Embryonic facial prominence (tissue), 1 donor: ENCODE data around the gene NEK8.
"Not testable (repeated sequence)": the region's sequence is repeated elsewhere in the genome, so short reads cannot be mapped to it uniquely, and the experiment has no call there.

ENCODE experiments used
- DNase-seq: peaks from one replicate; pipeline ENCODE4 v3.0.0-alpha.2; 2016; ENCODE audit errors: extremely low spot score

NEK8 gene

DNA sequence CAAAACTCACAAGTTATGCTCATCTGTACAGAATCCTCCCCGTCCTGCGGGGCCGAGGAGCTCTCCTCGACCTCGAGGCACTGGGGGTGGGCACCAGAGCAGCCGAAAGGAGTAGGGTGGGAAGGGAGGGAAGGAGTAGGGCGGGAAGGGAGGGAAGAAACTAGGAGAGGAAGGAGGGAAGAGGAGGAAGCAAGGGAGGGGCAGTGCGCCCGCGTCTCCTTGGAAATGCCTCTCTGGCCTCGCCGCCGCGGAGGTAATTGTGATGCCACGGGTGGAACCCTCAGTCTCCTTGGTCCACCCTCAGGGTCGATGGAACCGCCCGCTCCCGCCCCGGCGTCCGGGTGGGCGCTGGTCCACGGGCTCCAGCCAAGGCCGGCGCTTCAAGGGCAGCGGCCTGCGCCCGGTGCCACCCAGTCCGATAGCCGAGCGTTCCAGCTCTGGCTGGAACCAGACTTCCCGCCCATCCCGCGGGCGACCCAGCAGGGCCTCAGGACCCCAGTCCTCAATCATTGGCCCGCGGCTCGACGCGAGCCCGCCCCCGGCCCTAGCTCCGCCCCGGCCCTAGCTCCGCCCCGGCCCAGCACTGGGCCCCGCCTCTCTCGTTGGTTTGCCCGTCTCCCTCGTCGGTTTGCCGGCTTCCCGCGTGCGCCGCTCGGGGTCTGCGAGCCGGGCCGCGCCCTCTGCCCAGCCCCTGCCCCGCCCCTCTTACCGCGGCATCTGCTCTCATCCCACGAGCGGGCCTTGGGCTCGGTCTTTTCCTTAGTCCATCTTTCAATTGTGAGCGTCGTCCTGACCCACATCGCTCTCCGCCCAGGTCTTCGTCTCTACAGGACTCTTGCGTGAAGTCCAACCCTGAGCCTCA is 17.5 kb upstream of the NEK8 start:
- DNase-seq = peak; percentile 88

DNA sequence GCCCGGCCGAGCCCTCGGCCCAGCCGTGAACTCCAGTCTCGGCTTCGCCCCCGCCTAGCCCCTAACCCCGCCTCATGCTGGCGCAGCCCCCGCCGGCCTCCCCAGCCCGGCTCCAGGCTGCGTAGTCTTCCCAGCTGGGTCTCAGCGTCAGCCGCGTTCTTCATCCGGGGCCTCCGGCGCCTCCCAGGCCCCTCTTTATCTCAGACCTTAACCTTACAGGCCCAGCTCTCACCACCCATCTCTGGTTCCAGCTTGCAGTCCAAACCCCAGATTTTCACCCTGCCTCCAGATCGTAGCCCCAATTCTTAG is 16.9 kb upstream of the NEK8 start, which contains the start of gene PROCA1:
Gene PROCA1, minus strand, starts transcription at position 166 of the 309 bp plus-strand sequence. CDS start 228 bp downstream, outside the sequence.
- no peak for DNase-seq

DNA sequence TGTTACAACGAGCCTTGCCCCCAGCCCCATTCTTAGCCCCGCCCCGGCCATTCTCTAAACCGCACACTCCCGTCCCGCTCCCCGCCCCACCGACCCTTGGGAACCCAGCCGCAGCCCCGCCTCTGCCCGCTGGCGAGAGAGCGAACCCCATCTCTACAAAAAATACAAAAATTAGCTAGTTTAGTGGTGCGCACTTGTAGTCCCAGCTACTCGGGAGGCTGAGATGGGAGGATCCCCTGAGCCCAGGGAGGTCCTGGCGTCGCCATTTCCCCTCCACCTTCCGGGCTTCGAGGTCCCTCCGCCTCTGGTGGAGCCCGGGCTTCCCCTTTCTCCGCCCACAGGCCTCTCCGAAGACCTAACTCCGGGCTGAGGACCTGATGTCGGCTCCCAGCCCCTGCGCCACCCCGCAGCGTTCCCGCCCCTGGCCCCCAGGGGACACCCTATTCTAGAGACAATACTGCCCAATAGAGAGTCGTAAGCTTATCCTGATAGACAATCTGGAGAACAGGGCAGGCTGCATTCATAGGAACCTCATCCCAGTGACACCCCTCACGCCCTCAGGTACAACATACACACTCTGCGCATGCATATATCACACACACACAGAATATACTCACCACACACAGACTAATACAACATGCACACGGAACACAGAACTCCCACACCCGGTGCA is 16.4 kb upstream of the NEK8 start:
- no peak for DNase-seq

DNA sequence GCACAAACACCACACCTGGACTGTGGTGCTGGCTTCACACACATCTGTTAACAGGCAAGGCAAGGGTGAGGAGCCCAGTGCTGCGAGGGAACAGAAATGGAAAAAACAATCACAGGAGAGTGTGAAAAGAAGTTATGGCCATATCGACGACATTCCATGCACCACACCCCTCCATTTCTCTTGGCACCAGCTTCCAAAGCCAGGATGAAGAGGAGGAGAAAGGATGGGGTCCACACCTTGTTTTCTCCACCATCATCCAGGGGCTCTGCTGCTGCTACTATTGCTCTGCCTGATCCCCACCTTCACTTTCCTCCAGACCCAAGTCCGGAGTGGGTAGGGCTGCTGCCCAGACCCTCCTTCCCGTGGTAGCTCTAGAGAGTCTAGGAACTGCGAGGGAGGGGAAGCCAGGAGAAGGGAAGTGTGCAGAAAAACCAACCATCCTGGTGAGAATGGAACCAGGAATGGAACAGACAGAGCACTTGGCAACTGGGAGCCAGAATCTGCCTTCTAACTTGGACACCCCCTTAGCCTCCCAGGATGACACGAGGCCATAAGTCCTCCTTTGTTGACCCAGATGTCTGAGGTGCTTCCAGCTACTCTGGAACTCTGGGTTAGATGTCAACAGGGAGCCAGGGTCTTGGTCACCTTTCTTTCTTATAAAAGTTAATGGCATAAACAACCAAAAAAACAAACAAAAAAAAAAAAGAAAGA is 15.7 kb upstream of the NEK8 start:
- DNase-seq = no peak

DNA sequence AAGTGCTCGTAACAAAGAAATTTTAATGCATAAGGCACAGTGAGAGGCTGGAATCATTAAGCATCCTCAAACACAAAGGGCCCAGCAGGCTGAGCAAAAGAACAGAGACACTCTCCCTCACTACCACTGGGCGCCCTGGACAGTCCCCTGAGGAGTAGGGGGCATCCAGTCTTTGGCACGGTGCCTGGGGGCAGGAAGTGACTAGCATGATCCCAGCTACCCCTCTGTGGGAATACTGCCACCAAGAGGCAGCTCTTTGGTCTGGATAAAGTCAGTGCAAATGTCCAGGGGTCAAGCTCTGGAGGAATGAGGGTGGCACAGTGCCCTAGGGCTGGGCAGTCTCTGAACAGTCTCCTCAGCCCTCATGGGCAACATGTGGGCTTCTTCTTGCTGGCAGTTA is 14.3 kb upstream of the NEK8 start:
- no peak for DNase-seq

DNA sequence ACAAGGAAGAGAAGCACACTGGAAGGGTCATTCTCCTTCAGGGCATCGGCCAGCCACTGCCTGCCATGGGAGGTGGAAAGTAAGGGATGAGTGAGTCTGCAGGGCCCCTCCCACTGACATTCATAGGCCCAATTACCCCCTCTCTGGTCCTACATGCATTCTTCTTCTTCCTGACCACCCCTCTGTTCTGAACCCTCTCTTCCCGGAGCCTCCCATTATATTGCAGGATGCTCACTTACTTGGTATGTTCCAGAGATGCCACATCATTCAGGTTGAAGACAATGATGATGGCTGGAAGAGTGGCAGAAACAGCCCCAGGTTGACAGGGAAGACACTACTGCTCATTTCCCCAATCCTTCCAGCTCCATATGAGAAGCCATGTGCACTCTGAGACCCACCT is 13.4 kb upstream of the NEK8 start:
- DNase-seq = no peak

DNA sequence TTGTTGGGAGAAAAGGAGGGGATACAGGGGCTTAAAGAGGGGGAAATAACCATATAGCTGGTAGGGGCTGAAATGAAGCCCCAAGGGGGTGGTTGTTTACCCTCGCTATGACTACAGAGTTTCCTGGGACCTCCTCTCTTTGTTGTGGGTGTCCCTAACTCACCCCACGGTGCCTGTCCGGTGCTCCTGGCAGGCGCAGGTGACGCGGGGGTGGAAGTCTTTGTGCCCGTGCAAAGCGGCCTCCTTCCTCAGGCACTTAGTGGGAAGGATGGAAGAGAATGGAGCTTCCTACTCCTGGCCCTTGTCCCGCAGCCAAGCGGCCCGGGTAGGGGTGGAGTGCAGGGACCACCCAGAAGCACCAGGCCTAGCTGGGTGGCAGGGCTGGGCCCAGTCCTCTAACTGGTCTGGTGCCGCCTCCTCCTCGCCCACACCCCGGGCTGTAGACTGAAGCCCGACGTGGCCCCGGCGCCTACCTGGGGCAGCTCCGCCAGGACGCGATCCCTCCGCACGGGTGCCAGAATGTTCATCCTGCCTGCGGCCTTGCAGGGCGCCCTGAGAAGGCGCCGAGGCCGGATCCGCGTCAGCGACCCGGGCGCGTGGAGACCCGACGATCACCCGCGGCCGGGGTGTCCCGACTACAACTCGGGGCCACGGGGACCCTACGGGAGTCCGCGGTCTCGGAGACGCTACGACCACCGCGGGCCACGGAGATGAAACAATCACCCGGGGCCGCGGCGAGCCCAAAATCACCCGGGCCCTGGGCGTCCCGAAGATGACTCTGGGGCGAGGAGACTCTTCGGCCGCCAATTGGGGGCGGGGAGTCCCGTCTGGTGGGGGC is 11.6 kb upstream of the NEK8 start:
- no peak for DNase-seq

DNA sequence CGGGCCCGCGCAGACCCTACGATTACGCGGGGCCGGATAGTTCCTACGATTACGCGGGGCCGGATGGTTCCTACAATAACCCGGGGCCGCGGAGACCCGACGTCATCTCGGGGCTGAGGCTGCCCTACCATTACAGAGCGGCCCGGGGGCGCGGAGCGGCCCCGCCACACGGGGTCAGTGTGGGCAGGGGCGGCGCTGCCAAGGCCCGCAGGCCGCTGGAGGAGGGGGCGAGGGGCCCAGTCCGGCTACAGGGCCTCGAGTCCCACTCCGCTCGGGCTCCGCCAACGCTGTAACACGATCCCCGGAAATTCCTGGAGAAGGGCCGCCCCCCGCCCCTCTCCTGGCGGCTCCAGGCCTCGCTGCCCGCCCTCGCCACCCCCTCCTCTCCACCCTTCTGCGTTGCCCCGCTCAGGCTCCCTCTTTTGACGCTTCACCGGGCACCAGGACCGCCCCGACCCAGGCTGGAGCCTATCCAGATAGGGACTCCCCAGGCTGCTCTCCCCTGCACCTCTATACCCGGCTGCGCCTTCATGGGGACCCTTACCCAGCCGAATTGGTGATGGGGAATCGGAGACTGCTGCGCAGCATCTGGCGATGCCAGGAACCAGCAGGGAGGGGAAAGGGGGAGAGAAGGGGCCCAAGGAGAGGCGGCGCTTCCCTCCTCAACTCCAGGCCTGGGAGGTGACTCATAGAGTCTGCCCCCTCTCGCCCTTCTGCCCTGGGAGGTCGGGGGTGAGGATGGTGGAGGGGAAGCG is 10.8 kb upstream of the NEK8 start, which contains the start of gene RAB34:
Gene RAB34, minus strand, starts transcription at position 291 of the 755 bp plus-strand sequence. CDS start 602 bp downstream, outside the sequence.
- peak; percentile 90 for DNase-seq

DNA sequence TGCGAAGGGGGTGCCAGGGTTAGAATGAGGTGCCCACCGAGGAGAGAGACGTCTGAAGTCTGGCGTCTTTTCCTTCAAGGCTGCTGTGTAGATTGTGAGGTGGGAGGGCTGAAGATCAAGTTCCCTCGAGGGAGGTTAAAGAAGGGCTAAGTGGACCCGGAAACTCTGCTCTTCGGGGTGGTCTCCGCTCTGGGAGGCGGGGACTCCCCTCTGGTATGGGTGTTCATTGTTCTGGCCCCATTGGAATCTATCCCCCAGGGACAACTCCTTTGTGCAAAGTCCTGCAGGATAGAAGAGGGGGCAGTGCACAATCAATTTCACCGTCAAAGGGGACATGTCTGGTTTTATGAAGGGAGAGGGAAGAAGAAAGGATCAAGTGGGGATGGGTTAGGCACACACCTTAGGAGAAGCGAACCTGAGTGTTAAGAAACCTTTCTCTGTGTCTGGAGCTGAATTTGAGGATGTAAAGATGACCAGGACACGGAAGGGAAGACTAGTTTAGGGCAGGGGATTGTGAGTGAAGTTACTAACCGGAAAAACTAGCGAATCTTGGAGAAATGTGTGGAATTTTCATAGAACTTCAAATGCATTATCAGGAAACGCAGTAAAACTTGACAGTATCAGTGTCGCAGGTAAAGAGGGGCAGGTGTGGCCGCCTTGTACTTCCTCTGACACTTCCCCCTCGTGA is 10.1 kb upstream of the NEK8 start:
- no peak for DNase-seq

DNA sequence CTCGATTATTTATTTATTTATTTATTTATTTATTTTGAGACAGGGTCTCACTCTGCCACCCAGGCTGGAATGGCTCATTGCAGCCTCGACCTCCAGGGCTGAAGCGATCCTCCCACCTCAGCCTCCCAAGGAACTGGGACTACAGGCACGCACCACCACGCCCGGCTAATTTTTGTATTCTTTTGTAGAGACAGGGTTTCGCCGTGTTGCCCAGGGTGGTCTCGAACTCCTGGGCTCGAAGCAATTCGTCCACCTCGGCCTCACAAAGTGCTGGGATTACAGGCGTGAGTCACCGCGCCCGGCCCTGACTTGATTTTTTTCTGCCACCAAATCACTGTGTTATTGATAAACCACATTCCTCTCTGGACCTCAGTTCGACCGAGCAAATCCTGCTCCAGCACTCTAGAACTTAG is 9.6 kb upstream of the NEK8 start:
- DNase-seq = no peak

DNA sequence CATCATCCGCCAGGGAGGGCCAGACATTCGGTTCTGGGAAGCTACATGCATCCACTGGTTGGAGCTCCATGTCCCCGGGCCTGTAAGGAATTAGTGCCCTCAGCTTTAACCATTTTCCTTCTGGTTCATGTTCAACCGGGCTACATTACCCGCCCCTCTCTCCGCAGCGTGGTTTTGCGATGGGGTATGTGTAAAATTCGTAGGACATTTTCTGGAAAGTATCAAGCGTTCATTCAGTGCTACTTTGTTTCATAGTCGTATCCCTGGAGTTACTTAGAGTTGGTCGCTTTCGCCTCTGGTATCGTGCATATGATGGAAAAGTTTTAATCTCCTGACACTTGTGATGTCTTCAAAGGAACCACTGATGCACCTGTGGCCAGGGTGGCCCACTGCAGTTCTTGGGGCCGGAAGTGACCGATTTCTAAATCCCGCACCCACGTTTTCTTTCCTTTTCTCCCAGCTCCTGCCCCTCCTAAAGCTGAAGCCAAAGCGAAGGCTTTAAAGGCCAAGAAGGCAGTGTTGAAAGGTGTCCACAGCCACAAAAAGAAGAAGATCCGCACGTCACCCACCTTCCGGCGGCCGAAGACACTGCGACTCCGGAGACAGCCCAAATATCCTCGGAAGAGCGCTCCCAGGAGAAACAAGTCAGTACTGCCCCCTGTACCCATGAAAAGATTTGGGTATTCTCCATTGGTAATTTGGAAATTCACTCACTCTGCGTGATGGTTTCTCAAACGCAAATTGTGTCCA is 8.2 kb upstream of the NEK8 start:
- no peak for DNase-seq

DNA sequence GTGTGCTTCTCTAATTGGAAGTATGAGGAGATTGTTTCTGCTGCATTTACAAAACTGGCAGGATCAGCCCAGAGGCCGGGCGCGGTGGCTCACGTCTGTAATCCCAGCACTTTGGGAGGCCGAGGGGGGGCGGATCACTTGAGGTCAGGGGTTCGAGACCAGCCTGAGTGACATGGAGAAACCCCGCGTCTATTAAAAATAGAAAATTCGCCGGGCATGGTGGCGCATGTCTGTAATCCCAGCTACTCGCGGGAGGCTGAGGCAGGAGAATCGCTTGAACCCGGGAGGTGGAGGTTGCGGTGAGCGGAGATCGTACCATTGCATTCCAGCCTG is 7.6 kb upstream of the NEK8 start:
- not testable (repeated sequence) for DNase-seq

DNA sequence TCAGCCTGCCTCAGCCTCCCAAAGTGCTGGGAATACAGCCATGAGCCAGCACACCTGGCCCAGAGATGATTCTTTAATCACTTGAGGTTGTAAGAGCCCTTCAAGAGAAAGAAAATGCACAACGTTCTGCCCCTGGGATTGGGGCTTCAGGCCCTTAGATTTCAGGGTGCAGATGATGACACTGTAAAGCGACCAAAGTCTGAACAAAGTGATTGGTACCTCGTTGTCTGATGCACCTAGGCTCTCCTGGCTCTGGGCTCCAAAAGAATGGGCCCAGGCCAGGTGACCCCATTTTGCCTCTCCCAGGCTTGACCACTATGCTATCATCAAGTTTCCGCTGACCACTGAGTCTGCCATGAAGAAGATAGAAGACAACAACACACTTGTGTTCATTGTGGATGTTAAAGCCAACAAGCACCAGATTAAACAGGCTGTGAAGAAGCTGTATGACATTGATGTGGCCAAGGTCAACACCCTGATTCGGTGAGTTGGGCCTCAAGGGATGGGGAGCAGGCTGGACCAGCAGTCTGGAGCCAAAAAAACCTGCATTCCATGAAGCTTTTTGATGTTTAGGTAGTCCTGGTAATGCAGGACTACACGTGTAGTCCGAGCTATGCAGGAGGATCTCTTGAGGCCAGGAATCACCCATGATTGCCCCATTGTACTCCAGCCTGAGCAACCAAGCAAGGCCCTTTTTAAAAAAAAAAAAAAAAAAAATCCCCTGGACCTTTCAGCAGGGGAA is 6.0 kb upstream of the NEK8 start:
- DNase-seq = no peak

DNA sequence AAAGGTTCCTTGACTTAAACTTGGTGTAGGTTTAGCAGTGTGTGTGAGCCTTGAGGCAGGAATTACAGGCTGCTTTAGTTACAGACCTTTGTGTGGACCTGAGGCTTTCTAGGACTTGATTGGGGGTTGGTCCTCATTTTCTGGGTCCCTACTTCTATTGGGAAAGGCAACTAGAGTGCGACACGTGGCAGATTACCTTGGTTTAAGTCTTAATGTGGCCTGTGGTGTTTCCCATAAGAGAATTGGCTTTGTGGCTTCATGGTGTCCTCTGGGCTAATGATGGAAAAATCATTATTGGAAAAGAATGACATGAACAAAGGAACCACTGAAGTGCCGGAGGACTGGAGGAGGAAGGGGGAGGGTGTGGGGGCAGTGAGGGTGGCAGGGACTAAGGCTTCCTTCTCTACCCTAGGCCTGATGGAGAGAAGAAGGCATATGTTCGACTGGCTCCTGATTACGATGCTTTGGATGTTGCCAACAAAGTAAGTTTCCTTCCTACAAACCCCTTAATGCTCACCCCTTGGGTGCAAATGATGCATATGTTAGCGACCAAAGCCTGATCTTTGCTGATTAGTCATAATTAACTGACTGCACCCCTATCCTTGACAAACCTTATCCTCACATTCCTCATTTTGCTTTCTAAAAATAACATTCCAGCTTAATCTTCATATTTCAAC is 5.3 kb upstream of the NEK8 start:
- no peak for DNase-seq

DNA sequence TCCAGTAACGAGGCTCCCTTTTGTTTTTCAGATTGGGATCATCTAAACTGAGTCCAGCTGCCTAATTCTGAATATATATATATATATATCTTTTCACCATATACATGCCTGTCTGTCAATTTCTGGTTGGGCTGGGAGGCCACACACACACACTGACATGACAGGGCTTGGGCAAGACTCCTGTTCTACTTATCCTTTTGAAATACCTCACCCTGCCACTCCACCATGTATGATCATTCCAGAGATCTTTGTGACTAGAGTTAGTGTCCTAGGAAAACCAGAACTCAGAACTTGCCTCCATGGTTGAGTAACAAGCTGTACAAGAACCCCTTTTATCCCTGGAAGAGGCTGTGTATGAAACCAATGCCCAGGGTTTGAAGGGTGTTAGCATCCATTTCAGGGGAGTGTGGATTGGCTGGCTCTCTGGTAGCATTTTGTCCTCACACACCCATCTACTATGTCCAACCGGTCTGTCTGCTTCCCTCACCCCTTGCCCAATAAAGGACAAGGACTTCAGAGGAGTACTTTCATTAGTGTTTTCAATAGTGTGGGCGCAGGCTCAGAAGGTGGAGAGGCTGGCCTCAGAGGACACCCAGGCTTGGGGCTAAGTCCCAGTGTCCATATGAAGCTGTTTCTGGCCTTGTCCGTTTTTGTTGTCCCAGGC is 4.6 kb upstream of the NEK8 start:
- not testable (repeated sequence) for DNase-seq

DNA sequence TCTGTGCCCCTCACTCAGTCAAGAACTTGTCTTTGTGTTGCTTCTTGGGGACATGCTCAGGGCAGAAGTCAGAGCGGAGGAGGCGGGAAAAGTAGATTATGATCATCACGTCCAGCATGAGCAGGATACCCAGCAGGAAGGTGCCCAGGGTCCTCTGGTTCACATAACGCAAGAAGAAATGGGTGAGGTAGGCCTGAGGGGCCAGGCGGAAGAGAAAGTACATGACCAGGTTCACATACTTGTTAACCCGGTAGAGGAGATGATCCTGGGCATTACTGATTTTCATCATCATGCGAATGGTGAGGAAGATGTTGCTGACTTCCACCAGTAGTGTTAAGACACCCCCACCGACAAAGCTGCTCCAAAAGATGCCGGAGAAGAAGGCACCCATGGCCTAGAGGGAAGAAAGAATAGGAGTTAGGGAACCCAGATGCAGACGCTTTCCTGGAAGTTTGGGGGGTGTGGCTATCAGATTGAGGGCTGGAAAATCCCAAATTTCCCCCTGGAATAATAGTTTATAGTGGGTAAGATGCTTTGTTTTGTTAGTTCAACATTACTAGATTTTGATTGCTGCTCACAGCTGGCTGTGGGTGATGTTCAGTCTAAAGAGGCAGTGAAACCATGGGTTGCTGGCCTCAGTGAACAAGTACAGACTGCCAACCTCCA is 4.0 kb upstream of the NEK8 start:
- no peak for DNase-seq

DNA sequence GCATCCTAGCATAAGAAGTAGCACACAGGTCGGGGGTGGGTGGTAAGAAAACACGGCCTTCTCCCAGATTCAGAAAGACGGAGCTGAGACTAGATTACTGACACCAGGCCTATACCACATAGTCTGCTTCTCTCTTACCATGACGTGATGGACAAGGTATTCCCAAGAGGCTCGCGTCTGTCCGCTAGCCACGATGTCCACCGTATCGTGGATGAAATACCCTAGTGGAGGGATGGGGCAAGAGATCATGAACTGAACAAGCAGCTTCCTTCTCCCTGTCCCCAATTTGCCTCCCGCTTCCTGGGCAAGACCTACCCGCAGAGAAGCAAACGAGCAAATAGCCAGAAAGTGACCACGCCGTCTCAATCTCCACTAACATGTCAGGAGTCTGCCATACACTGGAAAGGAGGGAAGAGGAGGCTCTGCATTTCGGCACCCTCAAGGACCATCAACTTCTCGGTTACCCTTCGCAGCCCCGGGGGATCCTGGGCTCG is 3.4 kb upstream of the NEK8 start:
- no peak for DNase-seq
